Stimulated activated CD8-positive, alpha-beta memory T cell treated with anti-CD3 and anti-CD28 coated beads, Interleukin-4, amount 100 ng/mL, for 4 hours (primary cell): ENCODE results near the gene SPACA4.

Experiments used
- DNase-seq, 2 donors: peaks; one replicate each; pipeline ENCODE4 v3.0.0-alpha.2; 2020; ENCODE audit warnings: low read depth in 2 of 2, low spot score in 1 of 2

SPACA4 gene

GRCh38 chr19:48646722-48647216, 40.2 kb downstream of the SPACA4 start:
- no peak for DNase-seq

GRCh38 chr19:48648134-48648533, 41.6 kb downstream of the SPACA4 start:
- no peak for DNase-seq

GRCh38 chr19:48650974-48651682, 44.6 kb downstream of the SPACA4 start:
- DNase-seq = no peak

- DNase-seq = no peak
Measured at GRCh38 chr19:48651683-48652048, 45.1 kb downstream of the SPACA4 start.

- no peak for DNase-seq
Measured at GRCh38 chr19:48654299-48655059, 47.9 kb downstream of the SPACA4 start.

- DNase-seq = no peak
Measured at GRCh38 chr19:48656840-48657474, 50.4 kb downstream of the SPACA4 start.
